Measurements from ENCODE around the gene LONRF2.

The LONRF2 gene

GRCh38 chr2:100299548-100299947, 22.8 kb downstream of the LONRF2 start:
- TF ChIP-seq CTCF (IDR thresholded peaks at IDR 0.05; ENCODE audit: low read depth, low read length), result no peak

GRCh38 chr2:100297511-100297910, 24.8 kb downstream of the LONRF2 start:
- no peak for TF ChIP-seq CTCF (IDR thresholded peaks at IDR 0.05; ENCODE audit: low read depth, low read length)
- no peak for DNase-seq (ENCODE audit: extremely low read depth, low read depth)

More at GRCh38 chr2:100299548-100299947, 22.8 kb downstream of the LONRF2 start:
- no peak for DNase-seq (ENCODE audit: extremely low read depth, low read depth)

- no peak for TF ChIP-seq CTCF (IDR thresholded peaks at IDR 0.05; ENCODE audit: low read depth, low read length)
Observed at GRCh38 chr2:100294162-100294497, 28.2 kb downstream of the LONRF2 start.

GRCh38 chr2:100293341-100294161, 28.8 kb downstream of the LONRF2 start:
- no peak for TF ChIP-seq CTCF (IDR thresholded peaks at IDR 0.05; ENCODE audit: low read depth, low read length)
- no peak for DNase-seq (ENCODE audit: extremely low read depth, low read depth)

More at GRCh38 chr2:100294162-100294497, 28.2 kb downstream of the LONRF2 start:
- no peak for DNase-seq (ENCODE audit: extremely low read depth, low read depth)

GRCh38 chr2:100292022-100292580, 30.2 kb downstream of the LONRF2 start:
- TF ChIP-seq CTCF (IDR thresholded peaks at IDR 0.05; ENCODE audit: low read depth, low read length), result no peak; the same call in 1 of the 2 replicates
- peak; percentile 19 for DNase-seq (ENCODE audit: extremely low read depth, low read depth)

GRCh38 chr2:100291152-100291970, 30.9 kb downstream of the LONRF2 start:
- no peak for TF ChIP-seq CTCF (IDR thresholded peaks at IDR 0.05; ENCODE audit: low read depth, low read length)
- peak; percentile 73 for DNase-seq (ENCODE audit: extremely low read depth, low read depth)

Data from AG09319 (cell line).